Renal pelvis (tissue), 4 donors: ENCODE results near the gene CPNE9. TPM values are rescaled to one million over a fixed set of nuclear protein-coding genes. Genes with fewer than 3 reads are reported as not detected.

Experiments
- DNase-seq: peaks from one replicate; pipeline ENCODE4 v3.0.0-alpha.2; 2013
- polyA plus RNA-seq, 3 donors: library from polyadenylated mRNA; unstranded; fragments of 120-200 nt; gene quantifications; one replicate each; pipeline ENCODE4 v1.2.1, GENCODE V29; 2013; ENCODE audit not compliant: insufficient read length in 3 of 3

Gene CPNE9
- polyA plus RNA-seq, 3 donors: 0.10 to 0.27 (median 0.10) TPM

GRCh38 chr3:9686703-9687102 lies 16.9 kb upstream of the CPNE9 start:
- no peak for DNase-seq

DNA sequence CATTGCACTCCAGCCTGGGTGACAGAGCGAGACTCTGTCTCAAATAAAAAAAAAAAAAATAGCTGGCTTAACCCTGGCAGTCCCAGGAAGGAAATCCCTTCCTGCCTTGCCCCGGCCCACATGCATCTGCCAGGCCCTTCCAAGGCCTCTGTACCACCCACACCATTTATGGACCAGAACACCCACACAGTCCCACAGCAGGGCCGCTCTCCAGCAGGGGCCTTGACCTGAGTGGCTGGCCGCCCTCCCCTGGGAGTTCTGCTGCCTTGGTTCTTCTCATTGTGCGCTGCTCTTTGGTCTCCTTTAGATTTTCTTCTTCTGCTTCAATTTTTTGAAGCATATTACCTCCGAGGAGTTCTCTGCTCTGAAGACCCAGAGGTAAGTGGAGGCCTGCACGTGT lies 16.1 kb upstream of the CPNE9 start:
- no peak for DNase-seq

- DNase-seq: no peak
Measured at GRCh38 chr3:9688961-9689360, 14.7 kb upstream of the CPNE9 start.

- no peak for DNase-seq
Measured at GRCh38 chr3:9689757-9690156, 13.9 kb upstream of the CPNE9 start.

GRCh38 chr3:9690451-9691450 lies 12.9 kb upstream of the CPNE9 start:
- DNase-seq: no peak

GRCh38 chr3:9691636-9692035 lies 12.0 kb upstream of the CPNE9 start:
- no peak for DNase-seq

DNA sequence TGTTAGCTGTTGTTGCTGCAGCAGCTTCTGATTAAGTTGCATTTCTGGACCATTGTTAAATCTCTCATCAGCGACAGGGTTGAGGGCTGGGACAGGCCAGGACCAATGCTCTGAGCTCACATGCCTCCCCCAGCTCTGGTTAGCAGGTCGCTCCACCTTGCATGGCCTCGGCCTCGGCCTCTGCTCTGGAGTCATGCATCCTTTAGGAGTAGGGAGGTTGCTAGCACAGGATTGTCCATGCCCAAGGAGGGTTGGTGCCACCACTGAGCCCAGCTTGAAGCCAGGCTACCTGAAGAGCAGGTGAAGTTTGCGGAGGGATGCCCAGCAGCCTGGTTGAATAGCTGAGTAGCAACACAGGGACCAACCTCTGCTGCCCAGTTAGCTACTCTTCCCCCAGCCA lies 11.2 kb upstream of the CPNE9 start:
- no peak for DNase-seq

DNA sequence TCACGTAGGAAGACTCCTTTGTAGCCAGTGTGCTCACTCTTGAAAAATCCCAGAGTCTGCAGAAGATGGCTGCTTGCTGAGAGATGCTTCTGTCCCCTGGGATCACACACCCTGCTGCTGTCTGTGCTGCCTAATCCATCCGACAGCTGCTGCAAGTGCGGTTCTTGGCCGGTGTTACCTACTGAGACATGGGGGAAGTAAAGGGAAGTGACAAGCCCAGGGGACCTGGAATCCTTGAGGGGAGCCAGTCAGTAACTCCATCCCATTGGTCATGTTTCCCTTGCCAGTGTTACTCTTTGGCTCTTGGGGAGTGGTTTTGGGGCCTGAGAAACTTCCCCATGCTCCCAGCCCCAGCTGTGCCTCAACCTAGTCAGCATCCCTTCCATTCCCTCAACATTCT lies 8.3 kb upstream of the CPNE9 start:
- no peak for DNase-seq

GRCh38 chr3:9695746-9696145 lies 7.9 kb upstream of the CPNE9 start:
- no peak for DNase-seq

DNA sequence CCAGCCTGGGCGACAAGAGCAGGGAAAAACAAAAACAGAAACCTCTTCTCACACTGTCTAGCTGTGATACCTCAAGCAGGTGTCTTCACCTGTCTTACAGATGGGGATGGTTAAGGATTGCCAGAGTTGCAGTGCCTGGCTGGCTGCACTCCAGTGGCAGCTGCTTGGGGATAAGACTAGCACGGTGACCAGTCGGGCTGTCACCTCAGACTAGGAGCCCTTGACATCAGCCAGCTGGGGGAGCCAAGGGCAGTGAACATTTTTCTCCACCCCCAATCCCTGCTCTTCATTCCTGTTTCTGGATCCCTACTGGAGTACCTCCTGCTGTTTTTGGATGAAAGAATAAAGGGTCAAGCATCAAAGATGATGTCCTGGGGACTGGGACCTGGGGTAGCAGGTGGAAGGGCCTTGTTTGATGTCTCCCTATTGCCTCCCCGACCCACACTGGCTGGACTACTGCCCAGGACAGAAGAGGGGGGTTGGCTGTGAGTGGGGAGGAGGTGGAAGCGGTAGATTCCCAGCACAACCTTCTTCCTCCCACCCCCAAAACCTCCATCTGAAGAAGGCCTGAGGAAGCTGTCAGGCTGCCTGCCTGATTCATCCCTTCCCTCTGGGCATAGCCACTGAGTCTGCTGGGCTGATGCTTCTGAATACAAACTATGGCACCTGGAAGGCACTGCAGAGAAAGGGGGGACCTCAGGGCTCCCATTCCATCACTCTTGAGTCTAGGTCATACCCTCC lies 7.0 kb upstream of the CPNE9 start:
- DNase-seq: no peak

GRCh38 chr3:9697892-9698291 lies 5.7 kb upstream of the CPNE9 start:
- DNase-seq: no peak

DNA sequence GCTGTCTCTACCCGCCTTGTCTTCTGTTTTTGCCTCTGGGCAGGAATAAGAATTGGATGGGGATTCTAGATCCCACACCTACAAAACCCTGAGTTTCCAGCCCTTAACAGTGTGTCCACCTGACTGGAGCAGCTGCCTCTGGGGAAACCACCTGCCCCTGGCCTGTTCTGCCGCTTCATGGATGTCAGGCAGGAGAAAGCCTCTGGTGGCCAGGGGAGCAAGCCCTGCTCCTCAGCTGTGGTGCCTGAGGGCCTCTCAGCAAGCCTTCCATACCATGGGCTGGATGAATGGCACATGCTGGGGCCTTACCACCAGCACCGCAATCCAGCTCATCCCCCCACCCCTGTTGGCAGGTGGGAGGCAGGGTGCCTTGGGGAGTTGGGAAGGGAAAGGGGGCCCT lies 5.3 kb upstream of the CPNE9 start:
- DNase-seq: no peak

DNA sequence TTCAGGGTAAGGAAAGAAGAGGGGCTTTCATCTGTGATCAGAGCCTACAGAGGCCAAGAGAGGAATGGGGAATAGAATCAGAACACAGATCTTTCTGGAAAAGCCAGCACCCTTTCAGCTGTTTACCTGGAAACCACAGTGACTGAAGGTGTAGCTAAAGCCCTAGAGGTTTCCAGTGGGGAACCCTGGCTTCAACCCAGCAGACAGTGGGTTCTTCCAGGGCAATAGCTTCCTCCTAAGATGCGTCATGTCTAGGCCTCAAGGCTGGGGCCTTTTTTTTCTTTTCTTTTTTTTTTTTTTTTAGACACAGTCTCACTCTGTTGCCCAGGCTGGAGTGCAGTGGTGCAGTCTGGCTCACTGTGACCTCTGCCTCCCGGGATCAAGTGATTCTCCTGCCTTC lies 3.1 kb upstream of the CPNE9 start:
- DNase-seq: no peak

- DNase-seq: no peak
Measured at GRCh38 chr3:9701006-9701405, 2.6 kb upstream of the CPNE9 start.

- no peak for DNase-seq
Measured at GRCh38 chr3:9701711-9702110, 1.9 kb upstream of the CPNE9 start.

DNA sequence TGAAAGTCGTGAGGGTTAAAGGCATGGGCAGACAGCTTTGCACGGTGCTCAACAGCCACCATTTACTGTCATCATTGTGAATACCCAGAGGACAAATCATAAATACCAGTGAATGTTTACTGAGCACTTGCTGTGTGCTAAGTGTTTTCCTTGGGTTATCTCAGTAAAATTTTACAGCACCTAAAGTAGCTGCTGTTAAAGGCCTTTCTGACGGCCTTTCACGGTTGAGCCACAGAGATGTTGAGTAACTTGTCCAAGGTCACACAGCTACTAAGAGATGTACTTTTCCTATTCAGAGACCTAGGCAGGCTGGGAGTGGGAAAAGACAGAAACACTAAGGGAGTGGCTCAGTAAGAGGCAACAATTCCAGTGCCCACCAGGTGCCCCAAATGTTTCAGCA lies 393 bp upstream of the CPNE9 start:
- no peak for DNase-seq

GRCh38 chr3:9704347-9705322 lies 1.0 kb downstream of the CPNE9 start:
- DNase-seq: peak; percentile 38

DNA sequence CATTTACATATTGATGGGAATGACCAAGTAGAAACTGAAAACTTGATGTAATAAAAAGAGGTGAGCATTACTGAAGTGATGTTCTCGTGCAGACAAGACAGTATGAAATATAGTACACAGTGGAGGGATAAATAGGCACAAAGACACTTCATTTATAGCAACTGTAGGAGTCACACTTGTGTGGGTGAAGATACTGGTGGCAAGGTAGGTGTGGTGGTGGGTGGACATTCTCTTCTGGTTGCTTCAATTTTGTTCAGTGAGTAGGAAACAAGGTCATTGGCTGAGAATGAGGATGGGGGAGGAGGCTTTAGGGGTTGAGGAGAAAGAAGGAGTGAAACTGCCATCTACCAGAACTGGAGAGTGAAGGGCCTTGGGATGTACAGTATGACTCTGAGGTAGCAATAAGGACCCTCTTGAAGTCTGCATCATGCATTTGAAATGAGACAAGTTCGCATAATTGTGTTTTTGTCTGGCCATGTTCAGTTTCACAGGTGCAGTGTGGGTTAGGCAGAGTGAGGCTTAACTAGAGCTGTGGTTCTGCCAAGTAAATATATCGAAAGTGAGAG lies 6.6 kb downstream of the CPNE9 start:
- no peak for DNase-seq

DNA sequence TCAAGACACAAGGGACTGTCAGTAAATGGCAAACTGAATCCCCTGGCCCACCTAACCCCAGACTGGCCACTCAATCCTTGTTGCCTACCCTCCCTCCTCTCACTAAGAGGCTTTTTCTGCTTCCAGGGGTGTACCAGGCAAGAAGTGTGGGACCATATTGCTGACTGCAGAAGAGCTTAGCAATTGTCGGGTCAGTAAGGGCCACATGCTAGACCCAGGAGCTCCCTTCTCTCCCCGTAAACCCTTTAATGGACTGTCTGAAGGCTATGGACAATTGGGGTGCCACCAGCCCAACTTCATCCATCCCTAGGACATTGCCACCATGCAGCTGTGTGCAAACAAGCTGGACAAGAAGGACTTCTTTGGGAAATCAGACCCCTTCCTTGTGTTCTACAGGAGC lies 8.8 kb downstream of the CPNE9 start:
- no peak for DNase-seq

- DNase-seq: no peak
Measured at GRCh38 chr3:9713142-9713541, 9.5 kb downstream of the CPNE9 start.

DNA sequence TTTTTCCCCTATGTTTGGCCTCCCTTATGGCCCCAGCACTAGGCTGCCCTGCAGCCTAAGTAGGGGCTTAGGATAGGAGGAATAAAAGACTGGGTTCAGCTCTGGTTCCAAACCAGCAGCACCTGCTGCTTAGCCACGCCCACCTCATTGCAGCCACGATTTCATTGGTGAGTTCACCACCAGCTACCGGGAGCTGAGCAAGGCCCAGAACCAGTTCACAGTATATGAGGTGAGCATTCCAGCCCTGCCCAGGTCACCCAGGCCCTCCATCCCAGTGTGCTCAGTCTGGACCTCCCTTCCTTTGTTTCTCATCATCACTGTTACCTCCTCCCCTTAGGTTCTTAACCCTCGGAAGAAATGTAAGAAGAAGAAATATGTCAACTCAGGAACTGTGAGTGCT lies 11.5 kb downstream of the CPNE9 start:
- no peak for DNase-seq
